GM19193 (cell line): ENCODE results near the gene HMGB2.

Experiments
- POLR2A ChIP-seq: IDR thresholded peaks from 4 replicates; pipeline ENCODE4 v1.6.1; 2011; ENCODE audit not compliant: insufficient read depth, insufficient read length; ENCODE audit errors: extremely low read depth

HMGB2 gene

DNA sequence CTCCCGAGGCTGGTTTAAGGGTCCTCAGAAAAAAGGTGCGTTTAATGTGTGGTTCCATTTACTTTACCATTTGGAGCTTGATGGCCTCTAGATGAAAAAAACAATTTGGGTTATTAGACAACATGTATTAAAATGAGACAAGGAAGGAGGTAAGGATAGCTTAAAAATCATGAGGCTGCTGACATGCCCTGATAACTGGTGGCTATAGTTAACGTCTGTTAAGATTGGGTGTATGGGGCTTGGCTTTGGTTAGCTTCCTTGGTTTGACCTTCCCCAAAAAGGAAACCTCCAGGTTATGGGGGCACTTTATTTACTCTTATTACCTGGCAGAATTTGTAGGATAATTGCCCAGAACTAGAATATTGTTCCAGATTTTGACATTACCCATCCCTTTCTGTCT, 51.5 kb downstream of the HMGB2 start:
- no peak for TF ChIP-seq POLR2A

DNA sequence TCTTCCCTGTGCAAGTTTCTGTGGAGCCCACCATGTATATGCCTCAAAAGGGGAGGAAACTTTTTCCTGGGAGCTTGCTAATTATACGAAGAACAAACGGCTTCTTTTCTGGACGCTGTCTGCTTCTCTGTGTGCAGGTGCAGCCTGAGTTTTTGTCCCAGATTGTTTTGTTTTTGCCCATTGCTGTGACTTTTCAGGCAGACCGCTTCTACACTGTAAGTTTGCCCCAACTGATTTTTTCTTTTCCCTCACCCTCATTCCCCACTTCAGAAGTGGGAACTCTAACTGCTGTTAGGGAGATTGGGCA, 51.9 kb downstream of the HMGB2 start:
- no peak for TF ChIP-seq POLR2A

DNA sequence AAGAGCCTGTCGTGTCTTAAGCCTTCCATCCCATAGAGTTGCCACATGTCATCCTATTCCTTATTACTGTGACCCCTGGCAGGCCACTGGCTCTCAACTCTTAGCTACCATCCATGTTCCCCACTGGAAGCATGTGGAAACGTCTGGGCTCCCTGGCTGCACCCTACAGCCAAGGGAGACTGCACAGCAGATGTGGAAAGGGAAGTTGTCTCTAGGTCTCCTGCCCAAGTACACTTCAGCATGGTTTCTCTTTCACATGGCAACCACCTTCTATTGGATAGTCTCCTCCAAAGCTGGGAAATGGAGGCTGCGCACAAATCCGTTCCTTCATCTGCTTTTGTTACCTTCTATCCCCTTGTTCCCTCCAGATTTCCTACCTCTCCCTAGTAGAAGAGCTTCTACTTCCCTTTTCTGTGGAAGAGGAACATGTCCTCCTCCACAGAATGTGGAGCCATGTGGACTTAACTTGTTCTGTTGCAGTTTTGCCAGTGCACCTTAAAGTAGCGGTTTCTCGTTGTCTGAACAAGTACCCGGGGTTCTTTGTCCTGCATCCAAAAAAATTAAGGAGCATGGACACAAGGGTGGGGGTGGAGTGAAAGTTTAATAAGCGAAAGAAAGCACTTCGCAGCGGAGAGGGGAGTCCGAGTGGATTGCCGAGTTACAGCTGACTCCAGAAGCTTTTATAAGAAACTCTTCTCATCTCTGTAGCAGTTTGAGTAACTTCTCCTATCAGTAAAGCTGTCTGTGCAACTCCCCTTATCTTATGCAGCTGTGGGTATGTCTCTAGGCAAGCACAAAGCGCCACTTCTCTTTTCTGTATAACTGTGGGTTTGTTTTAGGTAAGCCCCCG, 52.5 kb downstream of the HMGB2 start:
- TF ChIP-seq POLR2A = no peak
